ENCODE results near the gene TEX29. TPM values are rescaled to one million over a fixed set of nuclear protein-coding genes. Genes with fewer than 3 reads are reported as not detected.

Gene TEX29
- total and polyA plus RNA-seq, 2 donors (not counting 1 experiment from before 2014, with no cell fraction given) = 0.66 to 0.86 TPM

DNA sequence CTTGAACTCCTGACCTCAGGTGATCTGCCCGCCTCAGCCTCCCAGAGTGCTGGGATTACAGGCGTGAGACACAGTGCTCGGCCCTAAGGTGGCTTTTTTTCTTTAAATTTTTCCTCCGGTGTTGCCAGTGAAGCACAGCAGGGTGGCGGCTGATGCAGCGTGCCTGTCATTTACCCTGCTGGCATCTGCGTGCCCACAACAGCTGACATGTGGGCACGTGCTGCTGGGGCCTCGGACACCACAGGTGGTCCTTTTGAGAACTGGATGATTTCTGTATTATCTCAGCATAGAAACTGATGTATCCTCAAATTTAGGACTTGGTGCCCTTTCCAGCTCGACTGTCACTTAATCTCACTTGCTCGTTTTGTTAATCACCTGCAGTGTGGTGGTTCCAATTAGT is 31.2 kb upstream of the TEX29 start:
- H3K27ac Mint-ChIP-seq = no peak overlapping the region
- no peaks in the 10 kb centered on the region for H3K27me3 ChIP-seq (replicated peaks in 1 of 4; ENCODE audit: control extremely low read depth in 1 of 4, control insufficient read depth in 3 of 4, insufficient read depth in 4 of 4, low read length in 3 of 4)
- no peaks in the 10 kb centered on the region for H3K79me2 ChIP-seq (ENCODE audit: control insufficient read depth, insufficient read depth, low read length)
- H3K4me1 ChIP-seq (ENCODE audit: control insufficient read depth in 2 of 2, insufficient read depth in 2 of 2, low read length in 2 of 2) = no peaks in the 10 kb centered on the region
- H2AFZ ChIP-seq (ENCODE audit: insufficient read depth, low read depth, low read length, poor library complexity, severe bottlenecking) = no peak overlapping the region
- H4K20me1 ChIP-seq (ENCODE audit: control insufficient read depth, insufficient read depth, low read length, poor library complexity, severe bottlenecking) = peaks cover 23% of the 10 kb centered on the region
- no peak overlapping the region for H3K27ac ChIP-seq (ENCODE audit: low read length in 2 of 2)
- CTCF ChIA-PET = no interaction called here
- no peak for ATAC-seq (ENCODE audit: low read depth)
- no peak overlapping the region for H3K4me3 ChIP-seq (ENCODE audit: control extremely low read depth in 1 of 5, extremely low read depth in 1 of 5, insufficient read depth in 1 of 5, low read depth in 2 of 5, low read length in 4 of 5)
- no peak for DNase-seq
- H3K27me3 Mint-ChIP-seq = no peaks in the 10 kb centered on the region
- no peaks in the 10 kb centered on the region for H3K9me3 Mint-ChIP-seq (ENCODE audit: insufficient read depth)
- intact Hi-C loops (cut with micrococcal nuclease) = no loop called here
- H3K4me2 ChIP-seq (replicated peaks; ENCODE audit: low read depth, low read length, poor library complexity, severe bottlenecking) = no peak overlapping the region
- no peak overlapping the region for H3K4me3 Mint-ChIP-seq
- 97% methylated on average over 11 of the region's 11 CpGs for WGBS (ENCODE audit: insufficient coverage)
- POLR2A ChIA-PET = no interaction called here
- no peaks in the 10 kb centered on the region for H3K4me1 Mint-ChIP-seq
- H3K36me3 ChIP-seq (replicated peaks in 1 of 2; ENCODE audit: control extremely low read depth in 1 of 2, control insufficient read depth in 1 of 2, extremely low read depth in 1 of 2, insufficient read depth in 2 of 2, low read length in 1 of 2) = peaks cover 4 to 93% of the 10 kb centered on the region in 2 experiments
- no peak for TF ChIP-seq EZH2 (IDR thresholded peaks at IDR 0.05; ENCODE audit: borderline replicate concordance, insufficient read depth, low read depth, low read length, poor library complexity, severe bottlenecking)
- TF ChIP-seq, protein P1, sequence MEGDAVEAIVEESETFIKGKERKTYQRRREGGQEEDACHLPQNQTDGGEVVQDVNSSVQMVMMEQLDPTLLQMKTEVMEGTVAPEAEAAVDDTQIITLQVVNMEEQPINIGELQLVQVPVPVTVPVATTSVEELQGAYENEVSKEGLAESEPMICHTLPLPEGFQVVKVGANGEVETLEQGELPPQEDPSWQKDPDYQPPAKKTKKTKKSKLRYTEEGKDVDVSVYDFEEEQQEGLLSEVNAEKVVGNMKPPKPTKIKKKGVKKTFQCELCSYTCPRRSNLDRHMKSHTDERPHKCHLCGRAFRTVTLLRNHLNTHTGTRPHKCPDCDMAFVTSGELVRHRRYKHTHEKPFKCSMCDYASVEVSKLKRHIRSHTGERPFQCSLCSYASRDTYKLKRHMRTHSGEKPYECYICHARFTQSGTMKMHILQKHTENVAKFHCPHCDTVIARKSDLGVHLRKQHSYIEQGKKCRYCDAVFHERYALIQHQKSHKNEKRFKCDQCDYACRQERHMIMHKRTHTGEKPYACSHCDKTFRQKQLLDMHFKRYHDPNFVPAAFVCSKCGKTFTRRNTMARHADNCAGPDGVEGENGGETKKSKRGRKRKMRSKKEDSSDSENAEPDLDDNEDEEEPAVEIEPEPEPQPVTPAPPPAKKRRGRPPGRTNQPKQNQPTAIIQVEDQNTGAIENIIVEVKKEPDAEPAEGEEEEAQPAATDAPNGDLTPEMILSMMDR (IDR thresholded peaks at IDR 0.05) = no peak
- H3K9me3 ChIP-seq (ENCODE audit: control extremely low read depth in 1 of 3, control insufficient read depth in 2 of 3, insufficient read depth in 1 of 3, low read length in 2 of 3) = no peaks in the 10 kb centered on the region
- H3K9ac ChIP-seq (ENCODE audit: low read length) = no peak overlapping the region

DNA sequence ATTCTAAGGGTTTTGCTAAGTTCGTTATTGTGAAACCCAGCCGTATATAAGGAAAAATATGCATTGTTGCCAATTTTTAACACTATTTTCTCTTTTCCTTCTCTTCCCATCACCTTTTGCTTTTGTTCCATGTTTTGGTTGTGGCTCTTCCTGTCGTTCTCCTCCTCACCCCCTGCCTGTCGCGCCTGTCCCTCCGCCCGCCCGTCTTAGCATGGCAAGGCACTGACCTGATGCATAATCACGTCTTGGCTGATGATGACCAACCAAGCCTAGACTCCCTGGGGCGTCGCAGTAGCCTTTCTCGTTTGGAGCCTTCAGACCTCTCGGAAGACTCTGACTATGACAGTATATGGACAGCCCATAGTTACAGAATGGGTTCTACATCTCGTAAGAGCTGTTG is 28.5 kb upstream of the TEX29 start:
- no peaks in the 10 kb centered on the region for H3K27me3 ChIP-seq (replicated peaks in 1 of 4; ENCODE audit: control extremely low read depth in 1 of 4, control insufficient read depth in 3 of 4, insufficient read depth in 4 of 4, low read length in 3 of 4)
- H3K4me2 ChIP-seq (replicated peaks; ENCODE audit: low read depth, low read length, poor library complexity, severe bottlenecking) = no peak overlapping the region
- ChIA-PET POLR2A (no interaction called here), CTCF (no interaction called here)
- H3K9ac ChIP-seq (ENCODE audit: low read length) = no peak overlapping the region
- WGBS (ENCODE audit: insufficient coverage) = 96% methylated on average over 11 of the region's 14 CpGs
- H3K4me1 Mint-ChIP-seq = no peaks in the 10 kb centered on the region
- no peak for TF ChIP-seq EZH2 (IDR thresholded peaks at IDR 0.05; ENCODE audit: borderline replicate concordance, insufficient read depth, low read depth, low read length, poor library complexity, severe bottlenecking)
- TF ChIP-seq, protein P1 (IDR thresholded peaks at IDR 0.05) = no peak
- H3K4me3 Mint-ChIP-seq = no peak overlapping the region
- H3K9me3 Mint-ChIP-seq (ENCODE audit: insufficient read depth) = no peaks in the 10 kb centered on the region
- no peak overlapping the region for H3K27ac Mint-ChIP-seq
- peaks cover 0 to 87% of the 10 kb centered on the region in 2 experiments for H3K36me3 ChIP-seq (replicated peaks in 1 of 2; ENCODE audit: control extremely low read depth in 1 of 2, control insufficient read depth in 1 of 2, extremely low read depth in 1 of 2, insufficient read depth in 2 of 2, low read length in 1 of 2)
- no peak overlapping the region for H2AFZ ChIP-seq (ENCODE audit: insufficient read depth, low read depth, low read length, poor library complexity, severe bottlenecking)
- H3K4me3 ChIP-seq (ENCODE audit: control extremely low read depth in 1 of 5, extremely low read depth in 1 of 5, insufficient read depth in 1 of 5, low read depth in 2 of 5, low read length in 4 of 5) = no peak overlapping the region
- no peaks in the 10 kb centered on the region for H3K79me2 ChIP-seq (ENCODE audit: control insufficient read depth, insufficient read depth, low read length)
- H4K20me1 ChIP-seq (ENCODE audit: control insufficient read depth, insufficient read depth, low read length, poor library complexity, severe bottlenecking) = peaks cover 6% of the 10 kb centered on the region
- intact Hi-C loops (cut with micrococcal nuclease) = no loop called here
- no peaks in the 10 kb centered on the region for H3K9me3 ChIP-seq (ENCODE audit: control extremely low read depth in 1 of 3, control insufficient read depth in 2 of 3, insufficient read depth in 1 of 3, low read length in 2 of 3)
- no peaks in the 10 kb centered on the region for H3K27me3 Mint-ChIP-seq
- ATAC-seq (ENCODE audit: low read depth) (no peak), DNase-seq (no peak)
- H3K27ac ChIP-seq (ENCODE audit: low read length in 2 of 2) = no peak overlapping the region
- H3K4me1 ChIP-seq (ENCODE audit: control insufficient read depth in 2 of 2, insufficient read depth in 2 of 2, low read length in 2 of 2) = no peaks in the 10 kb centered on the region
